Activated CD8-positive, alpha-beta memory T cell treated with anti-CD3 and anti-CD28 coated beads, Interleukin-2, amount 50 U/mL, for 1 hour (primary cell): ENCODE data around the gene DIAPH3.

Experiments used
- DNase-seq: peaks from one replicate; pipeline ENCODE4 v3.0.0-alpha.2; 2020; ENCODE audit errors: extremely low read depth

Gene DIAPH3

DNA sequence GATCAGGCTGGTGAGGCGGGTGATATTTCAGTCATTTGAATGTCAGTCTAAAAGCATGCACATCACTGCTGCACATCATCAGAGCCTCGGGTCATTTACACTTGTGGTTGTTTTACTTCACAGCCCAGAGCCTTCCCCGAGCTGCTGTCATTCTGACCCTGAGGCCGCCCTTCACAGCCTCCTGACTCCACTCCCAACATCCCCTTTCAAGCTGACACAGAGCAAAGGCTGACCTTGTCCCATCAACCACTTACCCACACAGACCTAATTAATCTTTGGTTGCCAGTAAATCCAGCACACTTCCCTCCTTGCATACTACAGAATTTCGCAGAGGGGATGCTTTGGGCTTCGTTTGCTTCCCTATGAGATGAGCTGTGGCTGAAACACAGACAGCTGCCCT lies 528.1 kb downstream of the DIAPH3 start:
- no peak for DNase-seq

- DNase-seq = no peak
Observed at GRCh38 chr13:59633290-59633689, 530.4 kb downstream of the DIAPH3 start.

DNA sequence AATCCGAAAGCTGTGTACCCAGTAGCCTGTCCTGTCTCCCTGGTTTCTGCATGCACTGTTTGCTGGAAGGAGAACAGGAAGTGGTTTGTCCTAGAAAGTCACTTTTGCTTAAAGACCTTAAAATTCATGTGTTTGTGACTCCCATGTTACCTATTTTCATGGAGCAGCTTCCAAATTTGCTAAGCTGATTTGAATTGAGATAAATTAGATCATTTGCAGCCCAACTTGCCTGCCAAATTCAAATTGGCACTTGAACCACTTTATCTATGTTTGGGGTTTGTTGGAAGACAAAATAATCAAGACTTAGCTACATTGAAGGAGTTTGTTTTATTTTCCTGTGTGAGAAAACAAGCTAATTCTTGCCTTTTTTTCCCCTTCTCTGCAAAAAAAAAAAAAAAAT lies 532.5 kb downstream of the DIAPH3 start:
- DNase-seq = no peak

DNA sequence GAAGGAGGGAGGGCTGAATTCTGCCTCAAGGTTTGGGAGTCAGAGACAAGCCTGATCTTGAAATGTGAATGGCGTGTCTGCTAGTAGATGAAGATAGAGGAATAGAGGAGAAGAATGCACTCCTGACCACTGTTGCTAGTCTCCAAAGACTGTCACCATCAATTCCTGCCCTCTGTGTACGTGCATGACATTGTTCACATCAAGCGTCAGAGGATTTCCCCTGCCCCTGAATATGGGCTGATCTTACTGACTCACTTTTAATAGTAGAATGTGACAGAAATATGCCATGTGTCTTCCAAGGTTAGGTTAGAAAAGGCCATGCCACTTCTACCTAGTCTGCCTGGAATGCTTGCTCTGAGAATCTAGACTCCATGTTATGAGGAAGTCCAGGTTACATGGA lies 538.6 kb downstream of the DIAPH3 start:
- DNase-seq = no peak

GRCh38 chr13:59623206-59623915 lies 540.4 kb downstream of the DIAPH3 start:
- no peak for DNase-seq

DNA sequence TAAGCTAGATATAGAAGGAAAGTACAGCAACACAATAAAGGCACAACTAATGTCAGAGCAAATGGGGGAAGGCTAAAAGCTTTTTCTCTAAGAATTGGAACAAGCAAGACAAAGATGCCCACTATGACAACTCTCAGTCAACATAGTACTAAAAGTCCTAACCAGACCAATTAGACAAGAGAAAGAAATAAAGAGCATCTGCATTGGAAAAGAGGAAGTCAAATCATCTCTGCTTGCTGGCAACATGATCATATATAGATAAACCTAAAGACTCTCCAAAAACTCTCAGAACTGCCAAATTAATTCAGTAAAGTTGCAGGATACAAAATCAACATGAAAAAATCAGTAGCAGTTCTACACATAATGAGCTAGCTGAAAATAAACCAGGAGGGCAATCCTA lies 542.0 kb downstream of the DIAPH3 start:
- DNase-seq = no peak
